H9 (cell line): Measurements from ENCODE around the gene MICOS13. TPM values are rescaled to one million over a fixed set of nuclear protein-coding genes. Genes with fewer than 3 reads are reported as not detected.

Experiments used
- DNase-seq: peaks from one replicate; pipeline ENCODE4 v3.0.0-alpha.2; 2017
- H2AFZ ChIP-seq: one replicate; pipeline ENCODE4 v1.6.1; 2013; ENCODE audit warnings: mild to moderate bottlenecking, low read length, control low read depth, moderate library complexity
- H2AK5ac ChIP-seq: 2 replicates; pipeline ENCODE4 v1.6.1; 2013; ENCODE audit warnings: low read length, control low read depth, mixed read lengths; ENCODE audit not compliant: insufficient read length
- H2BK120ac ChIP-seq: one replicate; pipeline ENCODE4 v1.6.1; 2013; ENCODE audit warnings: low read depth, mild to moderate bottlenecking, low read length, control low read depth, inconsistent platforms; ENCODE audit not compliant: poor library complexity, severe bottlenecking
- H2BK12ac ChIP-seq: 2 replicates; pipeline ENCODE4 v1.6.1; 2013; ENCODE audit warnings: low read length, control low read depth, mixed read lengths, low read depth; ENCODE audit not compliant: insufficient read length
- H2BK15ac ChIP-seq: 2 replicates; pipeline ENCODE4 v1.6.1; 2013; ENCODE audit warnings: low read depth, low read length, control low read depth
- H2BK20ac ChIP-seq: one replicate; pipeline ENCODE4 v1.6.1; 2013; ENCODE audit warnings: low read depth, mild to moderate bottlenecking, low read length, control low read depth, inconsistent platforms; ENCODE audit not compliant: poor library complexity, severe bottlenecking
- H2BK5ac ChIP-seq: 2 replicates; pipeline ENCODE4 v1.6.1; 2013; ENCODE audit warnings: low read length, control low read depth, mixed read lengths; ENCODE audit not compliant: insufficient read length
- H3K14ac ChIP-seq: 2 replicates; pipeline ENCODE4 v1.6.1; 2013; ENCODE audit warnings: low read length, control low read depth; ENCODE audit not compliant: insufficient read depth
- H3K18ac ChIP-seq: 2 replicates; pipeline ENCODE4 v1.6.1; 2013; ENCODE audit warnings: low read depth, mild to moderate bottlenecking, mixed read lengths, low read length, control low read depth; ENCODE audit not compliant: insufficient read length
- H3K23ac ChIP-seq: 2 replicates; pipeline ENCODE4 v1.6.1; 2013; ENCODE audit warnings: low read length, control low read depth, mixed read lengths, low read depth; ENCODE audit not compliant: insufficient read length
- H3K23me2 ChIP-seq: 2 replicates; pipeline ENCODE4 v1.6.1; 2013; ENCODE audit warnings: low read depth, mild to moderate bottlenecking, mixed read lengths, low read length, control low read depth; ENCODE audit not compliant: insufficient read length, poor library complexity, severe bottlenecking
- H3K27ac ChIP-seq: 2 replicates; pipeline ENCODE4 v1.5.1; 2013; ENCODE audit warnings: low read length, control low read depth, mixed read lengths, low read depth; ENCODE audit not compliant: insufficient read length
- H3K27me3 ChIP-seq: 2 replicates; pipeline ENCODE4 v1.6.1; 2013; ENCODE audit warnings: low read length, control low read depth, inconsistent platforms; ENCODE audit not compliant: insufficient read depth
- H3K4ac ChIP-seq: 2 replicates; pipeline ENCODE4 v1.6.1; 2013; ENCODE audit warnings: low read depth, mild to moderate bottlenecking, control low read depth, inconsistent platforms, low read length, moderate library complexity
- H3K4me1 ChIP-seq: 2 replicates; pipeline ENCODE4 v1.6.1; 2013; ENCODE audit warnings: low read length, control low read depth, inconsistent platforms; ENCODE audit not compliant: insufficient read depth
- H3K4me2 ChIP-seq: 2 replicates; pipeline ENCODE4 v1.6.1; 2013; ENCODE audit warnings: low read length, control low read depth, mixed read lengths; ENCODE audit not compliant: insufficient read length, insufficient read depth
- H3K56ac ChIP-seq: 2 replicates; pipeline ENCODE4 v1.6.1; 2013; ENCODE audit warnings: low read depth, mild to moderate bottlenecking, mixed read lengths, low read length, control low read depth; ENCODE audit not compliant: insufficient read length
- H3K79me1 ChIP-seq: 2 replicates; pipeline ENCODE4 v1.6.1; 2013; ENCODE audit warnings: low read depth, mild to moderate bottlenecking, moderate library complexity, low read length, control low read depth, inconsistent platforms; ENCODE audit not compliant: insufficient read depth, poor library complexity, severe bottlenecking
- H3K79me2 ChIP-seq: 2 replicates; pipeline ENCODE4 v1.6.1; 2013; ENCODE audit warnings: low read length, control low read depth, inconsistent platforms; ENCODE audit not compliant: insufficient read depth
- H3K9ac ChIP-seq: 2 replicates; pipeline ENCODE4 v1.6.1; 2013; ENCODE audit warnings: low read length, control low read depth, mixed read lengths; ENCODE audit not compliant: insufficient read length; ENCODE audit errors: extremely low read depth
- H3K9me3 ChIP-seq: one replicate; pipeline ENCODE4 v1.6.1; 2013; ENCODE audit warnings: low read depth, low read length, inconsistent platforms; ENCODE audit not compliant: control insufficient read depth
- H3T11ph ChIP-seq: one replicate; pipeline ENCODE4 v1.6.1; 2013; ENCODE audit warnings: mild to moderate bottlenecking, low read length, control low read depth, inconsistent platforms
- H4K20me1 ChIP-seq: one replicate; pipeline ENCODE4 v1.6.1; 2013; ENCODE audit not compliant: control insufficient read depth, insufficient read length, insufficient read depth
- H4K5ac ChIP-seq: 2 replicates; pipeline ENCODE4 v1.6.1; 2013; ENCODE audit warnings: low read depth, mild to moderate bottlenecking, mixed read lengths, low read length, control low read depth; ENCODE audit not compliant: insufficient read length
- H4K8ac ChIP-seq: replicated peaks from 2 replicates; pipeline ENCODE4 v1.6.1; 2013; ENCODE audit warnings: low read length, control low read depth, mixed read lengths, low read depth; ENCODE audit not compliant: insufficient read length
- H4K91ac ChIP-seq: 2 replicates; pipeline ENCODE4 v1.6.1; 2013; ENCODE audit warnings: low read depth, mild to moderate bottlenecking, moderate library complexity, mixed read lengths, low read length, control low read depth; ENCODE audit not compliant: insufficient read length
- H3K27ac Mint-ChIP-seq, 3 experiments: 2 replicates in 2 of 3; 3 replicates in 1 of 3; pipeline ENCODE4 v1.8.0; 2020 to 2021; ENCODE audit warnings: mixed read lengths in 3 of 3, mild to moderate bottlenecking in 1 of 3, moderate library complexity in 1 of 3
- H3K27me3 Mint-ChIP-seq: 2 replicates; pipeline ENCODE4 v1.8.0; 2021; ENCODE audit warnings: low read depth, mild to moderate bottlenecking, moderate library complexity, mixed read lengths
- H3K36me3 Mint-ChIP-seq, 3 experiments: 2 replicates in 2 of 3; 3 replicates in 1 of 3; pipeline ENCODE4 v1.8.0; 2020 to 2021; ENCODE audit warnings: low read depth in 3 of 3, mixed read lengths in 3 of 3; ENCODE audit not compliant: insufficient read depth in 1 of 3
- H3K4me1 Mint-ChIP-seq, 2 experiments: 2 replicates each; pipeline ENCODE4 v1.8.0; 2020; ENCODE audit warnings: mixed read lengths in 2 of 2
- H3K4me3 Mint-ChIP-seq, 2 experiments: 2 replicates in 1 of 2; 3 replicates in 1 of 2; pipeline ENCODE4 v1.8.0; 2020 to 2021; ENCODE audit warnings: mild to moderate bottlenecking in 2 of 2, mixed read lengths in 2 of 2, moderate library complexity in 1 of 2
- H3K9me3 Mint-ChIP-seq, 2 experiments: 2 replicates in 1 of 2; 3 replicates in 1 of 2; pipeline ENCODE4 v1.8.0; 2020; ENCODE audit warnings: mild to moderate bottlenecking in 2 of 2, mixed read lengths in 2 of 2, moderate library complexity in 1 of 2
- WGBS: extraction: QIAGEN DNeasy Blood & Tissue Kit; methylation state at CpG from one replicate; pipeline ENCODE4 v1.1.7; 2013; ENCODE audit warnings: missing lambda C conversion rate, low lambda C conversion rate, mixed read lengths; ENCODE audit not compliant: insufficient read length; ENCODE audit errors: extremely low coverage; 5-methylcytosine and 5-hydroxymethylcytosine counted together
- total RNA-seq: library from RNA; stranded (reverse); gene quantifications from 2 replicates; pipeline ENCODE4 v1.2.1, GENCODE V29; 2021
- TF ChIP-seq, protein P1 (sequence below): fragments of 200-600 bp; sonication (generic); conservative IDR thresholded peaks from 3 replicates; pipeline ENCODE4 v1.8.0; 2021; ENCODE audit warnings: antibody characterized with exemption, mild to moderate bottlenecking

Gene MICOS13
- total RNA-seq, 1 experiment from 2014 or later = 23.8 TPM

DNA sequence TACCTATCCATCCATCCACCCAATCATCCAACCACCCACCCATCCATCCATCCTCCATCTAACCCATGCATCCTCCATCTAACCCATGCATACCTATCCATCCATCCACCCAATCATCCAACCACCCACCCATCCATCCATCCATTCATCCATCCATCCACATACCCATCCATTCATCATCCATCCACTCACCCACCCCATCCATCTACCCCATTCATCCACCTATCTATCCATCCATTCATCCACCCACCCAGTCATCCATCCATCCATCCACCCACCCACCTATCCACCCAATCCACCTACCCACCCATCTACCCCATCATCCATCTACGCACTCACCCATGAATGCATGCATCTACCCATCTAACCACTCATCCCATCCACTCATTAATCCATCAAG, 6.6 kb downstream of the MICOS13 start:
- no peak overlapping the region for H3K4me2 ChIP-seq
- no peak overlapping the region for H3K9ac ChIP-seq
- H2BK12ac ChIP-seq = no peak overlapping the region
- no peaks in the 10 kb centered on the region for H3K23me2 ChIP-seq
- H3K79me1 ChIP-seq = no peaks in the 10 kb centered on the region
- no peak overlapping the region for H2AFZ ChIP-seq
- 100% methylated on average over 1 of the region's 1 CpG for WGBS
- H2BK5ac ChIP-seq = no peak overlapping the region
- no peak overlapping the region for H3K23ac ChIP-seq
- no peak overlapping the region for H2AK5ac ChIP-seq
- H3K27ac ChIP-seq = no peak overlapping the region
- no peaks in the 10 kb centered on the region for H3K4me1 ChIP-seq
- H3K27me3 Mint-ChIP-seq = no peaks in the 10 kb centered on the region; the same call in 1 of the 2 replicates
- H3K56ac ChIP-seq = no peak overlapping the region
- H3K9me3 ChIP-seq = no peaks in the 10 kb centered on the region
- H3K27ac Mint-ChIP-seq = no peak overlapping the region
- H3K9me3 Mint-ChIP-seq = no peaks in the 10 kb centered on the region
- no peak overlapping the region for H2BK120ac ChIP-seq
- H3K18ac ChIP-seq = no peak overlapping the region
- DNase-seq = no peak
- H3K4me3 Mint-ChIP-seq = no peak overlapping the region
- no peak overlapping the region for H2BK20ac ChIP-seq
- no peaks in the 10 kb centered on the region for H3K27me3 ChIP-seq
- peaks cover 2 to 6% of the 10 kb centered on the region in 2 experiments; a peak in 2 of 4 replicates for H3K4me1 Mint-ChIP-seq
- no peak overlapping the region for H4K5ac ChIP-seq
- H3K4ac ChIP-seq = no peak overlapping the region
- peaks cover 12 to 37% (median 23%) of the 10 kb centered on the region in 3 experiments; a peak in 6 of 7 replicates for H3K36me3 Mint-ChIP-seq
- H3K79me2 ChIP-seq = no peaks in the 10 kb centered on the region
- no peak overlapping the region for H3K14ac ChIP-seq
- no peak overlapping the region for H3T11ph ChIP-seq
- H4K8ac ChIP-seq = no peak overlapping the region
- no peak overlapping the region for H2BK15ac ChIP-seq
- TF ChIP-seq, protein P1, sequence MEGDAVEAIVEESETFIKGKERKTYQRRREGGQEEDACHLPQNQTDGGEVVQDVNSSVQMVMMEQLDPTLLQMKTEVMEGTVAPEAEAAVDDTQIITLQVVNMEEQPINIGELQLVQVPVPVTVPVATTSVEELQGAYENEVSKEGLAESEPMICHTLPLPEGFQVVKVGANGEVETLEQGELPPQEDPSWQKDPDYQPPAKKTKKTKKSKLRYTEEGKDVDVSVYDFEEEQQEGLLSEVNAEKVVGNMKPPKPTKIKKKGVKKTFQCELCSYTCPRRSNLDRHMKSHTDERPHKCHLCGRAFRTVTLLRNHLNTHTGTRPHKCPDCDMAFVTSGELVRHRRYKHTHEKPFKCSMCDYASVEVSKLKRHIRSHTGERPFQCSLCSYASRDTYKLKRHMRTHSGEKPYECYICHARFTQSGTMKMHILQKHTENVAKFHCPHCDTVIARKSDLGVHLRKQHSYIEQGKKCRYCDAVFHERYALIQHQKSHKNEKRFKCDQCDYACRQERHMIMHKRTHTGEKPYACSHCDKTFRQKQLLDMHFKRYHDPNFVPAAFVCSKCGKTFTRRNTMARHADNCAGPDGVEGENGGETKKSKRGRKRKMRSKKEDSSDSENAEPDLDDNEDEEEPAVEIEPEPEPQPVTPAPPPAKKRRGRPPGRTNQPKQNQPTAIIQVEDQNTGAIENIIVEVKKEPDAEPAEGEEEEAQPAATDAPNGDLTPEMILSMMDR = no peak
- H4K20me1 ChIP-seq = no peaks in the 10 kb centered on the region
- H4K91ac ChIP-seq = no peak overlapping the region
